ENCODE results near the gene GTSF1L.

Gene GTSF1L

GRCh38 chr20:43755851-43756250, 29.0 kb upstream of the GTSF1L start:
- H3K36me3 ChIP-seq (ENCODE audit: control insufficient read depth, insufficient read depth, low read length) = no peaks in the 10 kb centered on the region
- no peak overlapping the region for H3K9ac ChIP-seq (ENCODE audit: low read length)
- H3K9me3 ChIP-seq (ENCODE audit: control insufficient read depth, low read length) = no peaks in the 10 kb centered on the region

GRCh38 chr20:43755390-43755789, 28.6 kb upstream of the GTSF1L start:
- Histone ChIP-seq H3K36me3 (ENCODE audit: control insufficient read depth, insufficient read depth, low read length) (no peaks in the 10 kb centered on the region), H3K9ac (ENCODE audit: low read length) (no peak overlapping the region), H3K4me3 (ENCODE audit: low read length) (no peak overlapping the region), H3K9me3 (ENCODE audit: control insufficient read depth, low read length) (no peaks in the 10 kb centered on the region), H3K4me1 (ENCODE audit: control insufficient read depth, insufficient read depth, low read length) (no peaks in the 10 kb centered on the region), H3K27me3 (ENCODE audit: control insufficient read depth, insufficient read depth, low read length) (peaks cover 5% of the 10 kb centered on the region)

More at GRCh38 chr20:43755851-43756250, 29.0 kb upstream of the GTSF1L start:
- Histone ChIP-seq H3K4me1 (ENCODE audit: control insufficient read depth, insufficient read depth, low read length) (no peaks in the 10 kb centered on the region), H3K27me3 (ENCODE audit: control insufficient read depth, insufficient read depth, low read length) (peaks cover 5% of the 10 kb centered on the region), H3K4me3 (ENCODE audit: low read length) (no peak overlapping the region)

GRCh38 chr20:43752561-43753301, 25.9 kb upstream of the GTSF1L start:
- H3K9me3 ChIP-seq (ENCODE audit: control insufficient read depth, low read length) = no peaks in the 10 kb centered on the region

GRCh38 chr20:43752051-43752360, 25.2 kb upstream of the GTSF1L start:
- Histone ChIP-seq H3K4me3 (ENCODE audit: low read length) (no peak overlapping the region), H3K9me3 (ENCODE audit: control insufficient read depth, low read length) (no peaks in the 10 kb centered on the region), H3K27me3 (ENCODE audit: control insufficient read depth, insufficient read depth, low read length) (peaks cover 10% of the 10 kb centered on the region), H3K36me3 (ENCODE audit: control insufficient read depth, insufficient read depth, low read length) (no peaks in the 10 kb centered on the region), H3K4me1 (ENCODE audit: control insufficient read depth, insufficient read depth, low read length) (peaks cover 2% of the 10 kb centered on the region), H3K9ac (ENCODE audit: low read length) (no peak overlapping the region)

More at GRCh38 chr20:43752561-43753301, 25.9 kb upstream of the GTSF1L start:
- Histone ChIP-seq H3K9ac (ENCODE audit: low read length) (no peak overlapping the region), H3K4me1 (ENCODE audit: control insufficient read depth, insufficient read depth, low read length) (no peaks in the 10 kb centered on the region), H3K36me3 (ENCODE audit: control insufficient read depth, insufficient read depth, low read length) (no peaks in the 10 kb centered on the region), H3K4me3 (ENCODE audit: low read length) (no peak overlapping the region), H3K27me3 (ENCODE audit: control insufficient read depth, insufficient read depth, low read length) (peaks cover 10% of the 10 kb centered on the region)

- no peaks in the 10 kb centered on the region for H3K36me3 ChIP-seq (ENCODE audit: control insufficient read depth, insufficient read depth, low read length)
Observed at GRCh38 chr20:43751167-43752050, 24.6 kb upstream of the GTSF1L start.

GRCh38 chr20:43750774-43751166, 24.0 kb upstream of the GTSF1L start:
- H3K9me3 ChIP-seq (ENCODE audit: control insufficient read depth, low read length) = no peaks in the 10 kb centered on the region
- H3K4me3 ChIP-seq (ENCODE audit: low read length) = no peak overlapping the region
- H3K27me3 ChIP-seq (ENCODE audit: control insufficient read depth, insufficient read depth, low read length) = peaks cover 12% of the 10 kb centered on the region
- no peaks in the 10 kb centered on the region for H3K36me3 ChIP-seq (ENCODE audit: control insufficient read depth, insufficient read depth, low read length)
- peaks cover 15% of the 10 kb centered on the region for H3K4me1 ChIP-seq (ENCODE audit: control insufficient read depth, insufficient read depth, low read length)
- no peak overlapping the region for H3K9ac ChIP-seq (ENCODE audit: low read length)

More at GRCh38 chr20:43751167-43752050, 24.6 kb upstream of the GTSF1L start:
- H3K4me3 ChIP-seq (ENCODE audit: low read length) = no peak overlapping the region
- H3K4me1 ChIP-seq (ENCODE audit: control insufficient read depth, insufficient read depth, low read length) = peaks cover 8% of the 10 kb centered on the region
- no peak overlapping the region for H3K9ac ChIP-seq (ENCODE audit: low read length)
- peaks cover 10% of the 10 kb centered on the region for H3K27me3 ChIP-seq (ENCODE audit: control insufficient read depth, insufficient read depth, low read length)
- no peaks in the 10 kb centered on the region for H3K9me3 ChIP-seq (ENCODE audit: control insufficient read depth, low read length)

- Histone ChIP-seq H3K9me3 (ENCODE audit: control insufficient read depth, low read length) (no peaks in the 10 kb centered on the region), H3K4me1 (ENCODE audit: control insufficient read depth, insufficient read depth, low read length) (peaks cover 24% of the 10 kb centered on the region), H3K36me3 (ENCODE audit: control insufficient read depth, insufficient read depth, low read length) (no peaks in the 10 kb centered on the region), H3K4me3 (ENCODE audit: low read length) (no peak overlapping the region), H3K27me3 (ENCODE audit: control insufficient read depth, insufficient read depth, low read length) (peaks cover 17% of the 10 kb centered on the region), H3K9ac (ENCODE audit: low read length) (no peak overlapping the region)
Observed at GRCh38 chr20:43749734-43750294, 23.0 kb upstream of the GTSF1L start.

- Histone ChIP-seq H3K4me3 (ENCODE audit: low read length) (no peak overlapping the region), H3K9ac (ENCODE audit: low read length) (no peak overlapping the region), H3K36me3 (ENCODE audit: control insufficient read depth, insufficient read depth, low read length) (no peaks in the 10 kb centered on the region), H3K4me1 (ENCODE audit: control insufficient read depth, insufficient read depth, low read length) (peaks cover 27% of the 10 kb centered on the region), H3K9me3 (ENCODE audit: control insufficient read depth, low read length) (no peaks in the 10 kb centered on the region), H3K27me3 (ENCODE audit: control insufficient read depth, insufficient read depth, low read length) (peaks cover 17% of the 10 kb centered on the region)
Observed at GRCh38 chr20:43748274-43748673, 21.5 kb upstream of the GTSF1L start.

GRCh38 chr20:43746344-43747137, 19.7 kb upstream of the GTSF1L start:
- Histone ChIP-seq H3K4me1 (ENCODE audit: control insufficient read depth, insufficient read depth, low read length) (peaks cover 27% of the 10 kb centered on the region), H3K36me3 (ENCODE audit: control insufficient read depth, insufficient read depth, low read length) (no peaks in the 10 kb centered on the region), H3K4me3 (ENCODE audit: low read length) (no peak overlapping the region), H3K27me3 (ENCODE audit: control insufficient read depth, insufficient read depth, low read length) (peaks cover 17% of the 10 kb centered on the region), H3K9me3 (ENCODE audit: control insufficient read depth, low read length) (no peaks in the 10 kb centered on the region), H3K9ac (ENCODE audit: low read length) (peak overlapping the region; percentile 17)

- peaks cover 16% of the 10 kb centered on the region for H3K27me3 ChIP-seq (ENCODE audit: control insufficient read depth, insufficient read depth, low read length)
- H3K4me3 ChIP-seq (ENCODE audit: low read length) = no peak overlapping the region
Observed at GRCh38 chr20:43744966-43745730, 18.3 kb upstream of the GTSF1L start.

GRCh38 chr20:43744151-43744611, 17.4 kb upstream of the GTSF1L start:
- Histone ChIP-seq H3K4me1 (ENCODE audit: control insufficient read depth, insufficient read depth, low read length) (peaks cover 33% of the 10 kb centered on the region), H3K36me3 (ENCODE audit: control insufficient read depth, insufficient read depth, low read length) (no peaks in the 10 kb centered on the region), H3K9ac (ENCODE audit: low read length) (no peak overlapping the region), H3K9me3 (ENCODE audit: control insufficient read depth, low read length) (no peaks in the 10 kb centered on the region), H3K4me3 (ENCODE audit: low read length) (no peak overlapping the region), H3K27me3 (ENCODE audit: control insufficient read depth, insufficient read depth, low read length) (peaks cover 7% of the 10 kb centered on the region)

More at GRCh38 chr20:43744966-43745730, 18.3 kb upstream of the GTSF1L start:
- H3K9ac ChIP-seq (ENCODE audit: low read length) = no peak overlapping the region
- H3K36me3 ChIP-seq (ENCODE audit: control insufficient read depth, insufficient read depth, low read length) = no peaks in the 10 kb centered on the region
- H3K4me1 ChIP-seq (ENCODE audit: control insufficient read depth, insufficient read depth, low read length) = peaks cover 27% of the 10 kb centered on the region
- H3K9me3 ChIP-seq (ENCODE audit: control insufficient read depth, low read length) = no peaks in the 10 kb centered on the region

All from mucosa of stomach (tissue), 1 donor.